Osteoblast (primary cell): ENCODE results near the gene RPL6. TPM values are rescaled to one million over a fixed set of nuclear protein-coding genes. Genes with fewer than 3 reads are reported as not detected.

Source experiments
- DNase-seq: peaks from one replicate; pipeline ENCODE4 v3.0.0; 2011; ENCODE audit warnings: low spot score, mixed read lengths; ENCODE audit not compliant: insufficient read length; ENCODE audit errors: missing footprints
- H2AFZ ChIP-seq: 2 replicates; pipeline ENCODE4 v1.6.0; 2011; ENCODE audit warnings: mild to moderate bottlenecking, low read length
- H3K27ac ChIP-seq: 2 replicates; pipeline ENCODE4 v1.5.1; 2011; ENCODE audit warnings: mild to moderate bottlenecking, low read depth, low read length, moderate library complexity
- H3K27me3 ChIP-seq: 2 replicates; pipeline ENCODE4 v1.6.0; 2012; ENCODE audit warnings: mild to moderate bottlenecking, control low read depth, inconsistent platforms, low read length, moderate library complexity; ENCODE audit not compliant: insufficient read depth
- H3K36me3 ChIP-seq: 2 replicates; pipeline ENCODE4 v1.5.1; 2011; ENCODE audit warnings: mild to moderate bottlenecking, low read length, control low read depth, moderate library complexity; ENCODE audit not compliant: insufficient read depth
- H3K4me1 ChIP-seq: 2 replicates; pipeline ENCODE4 v1.5.1; 2011; ENCODE audit warnings: mild to moderate bottlenecking, low read length, control low read depth, moderate library complexity; ENCODE audit not compliant: insufficient read depth
- H3K4me2 ChIP-seq: 2 replicates; pipeline ENCODE4 v1.6.0; 2011; ENCODE audit warnings: mild to moderate bottlenecking, low read length; ENCODE audit not compliant: insufficient read depth
- H3K4me3 ChIP-seq: fragments of 200-600 bp; sonication (generic); 3 replicates; pipeline ENCODE4 v1.5.1; 2012; ENCODE audit warnings: mild to moderate bottlenecking, low read length, inconsistent platforms; ENCODE audit not compliant: insufficient read depth
- H3K79me2 ChIP-seq: 2 replicates; pipeline ENCODE4 v1.6.0; 2012; ENCODE audit warnings: mild to moderate bottlenecking, low read length, control low read depth, inconsistent platforms; ENCODE audit not compliant: insufficient read depth
- H3K9me3 ChIP-seq: 2 replicates; pipeline ENCODE4 v1.5.1; 2011; ENCODE audit warnings: low read depth, low read length, control low read depth
- H4K20me1 ChIP-seq: 2 replicates; pipeline ENCODE4 v1.6.0; 2012; ENCODE audit warnings: mild to moderate bottlenecking, low read length, control low read depth; ENCODE audit not compliant: insufficient read depth
- CTCF ChIP-seq: IDR thresholded peaks from 2 replicates; pipeline ENCODE4 v1.5.1; 2011; ENCODE audit warnings: mild to moderate bottlenecking, low read depth, low read length, moderate library complexity; ENCODE audit errors: extremely low read depth
- total RNA-seq: library from RNA; depleted of rRNA; stranded (reverse); fragments of >200 nt; gene quantifications from 2 replicates; pipeline ENCODE4 v1.2.3, GENCODE V29; 2012

Gene RPL6
- total RNA-seq, 1 donor = 918 TPM

GRCh38 chr12:112406519-112407488 lies 2.6 kb downstream of the RPL6 start:
- no peak for TF ChIP-seq CTCF
- Histone ChIP-seq H2AFZ (no peak overlapping the region), H3K79me2 (peaks cover 22% of the 10 kb centered on the region), H3K9me3 (no peaks in the 10 kb centered on the region), H3K27ac (no peak overlapping the region), H3K27me3 (no peaks in the 10 kb centered on the region), H4K20me1 (peaks cover 45% of the 10 kb centered on the region), H3K4me1 (peaks cover 22% of the 10 kb centered on the region), H3K4me2 (peak overlapping the region; percentile 97), H3K36me3 (peaks cover 47% of the 10 kb centered on the region), H3K4me3 (peak overlapping the region; percentile 99)
- peak; percentile 19 for DNase-seq

- Histone ChIP-seq H3K36me3 (peaks cover 30% of the 10 kb centered on the region), H3K4me2 (no peak overlapping the region), H4K20me1 (peaks cover 27% of the 10 kb centered on the region), H3K4me3 (no peak overlapping the region), H3K79me2 (peaks cover 1% of the 10 kb centered on the region), H3K27ac (no peak overlapping the region), H3K4me1 (peaks cover 6% of the 10 kb centered on the region), H3K27me3 (no peaks in the 10 kb centered on the region), H2AFZ (no peak overlapping the region), H3K9me3 (no peaks in the 10 kb centered on the region)
- DNase-seq = no peak
- TF ChIP-seq CTCF = no peak
These were observed 7.4 kb downstream of the RPL6 start for GRCh38 chr12:112401903-112402498.

- H3K9me3 ChIP-seq = no peaks in the 10 kb centered on the region
These were observed 8.4 kb downstream of the RPL6 start for GRCh38 chr12:112401054-112401453.

More at GRCh38 chr12:112401054-112401453, 8.4 kb downstream of the RPL6 start:
- Histone ChIP-seq H3K79me2 (no peaks in the 10 kb centered on the region), H3K4me3 (no peak overlapping the region), H3K4me1 (no peaks in the 10 kb centered on the region), H3K27me3 (no peaks in the 10 kb centered on the region), H3K27ac (no peak overlapping the region), H2AFZ (no peak overlapping the region), H3K4me2 (no peak overlapping the region), H4K20me1 (peaks cover 17% of the 10 kb centered on the region), H3K36me3 (peaks cover 20% of the 10 kb centered on the region)
- TF ChIP-seq CTCF = no peak
- DNase-seq = no peak
